ENCODE data around the gene BAX. TPM values are rescaled to one million over a fixed set of nuclear protein-coding genes. Genes with fewer than 3 reads are reported as not detected.
A peak's percentile ranks its signal among the peaks of the same experiment; 100 is the strongest.

The BAX gene
- total and polyA plus RNA-seq, 9 of the 15 experiments (the other 6 are each of a cell fraction or from before 2014, with no cell fraction given), result 3.2 to 95.4 (median 44.5) TPM

GRCh38 chr19:48967346-48968178, 12.9 kb downstream of the BAX start (continued):
- TF ChIP-seq ATF3 (IDR thresholded peaks at IDR 0.05), result peak; percentile 54; the same call in 1 of the 2 replicates
- 0 out of 2 replicates have a peak, but pooled peaks have one; percentile 11 for TF ChIP-seq ATF3 (CRISPR knock-in tag; conservative IDR thresholded peaks at IDR 0.05)
- peak; percentile 74; the same call in 1 of the 2 replicates for TF ChIP-seq STAT6 (CRISPR knock-in tag; IDR thresholded peaks at IDR 0.05)
- TF ChIP-seq CHD2 (IDR thresholded peaks at IDR 0.05; ENCODE audit: low read depth, low read length), result peak; percentile 40
- TF ChIP-seq HEY1 (CRISPR knock-in tag; IDR thresholded peaks at IDR 0.05; ENCODE audit: borderline replicate concordance), result 0 out of 2 replicates have a peak, but pooled peaks have one; percentile 75
- peak; percentile 44 for TF ChIP-seq SP1 (CRISPR knock-in tag; IDR thresholded peaks at IDR 0.05)
- TF ChIP-seq ZNF583 (CRISPR knock-in tag; IDR thresholded peaks at IDR 0.05), result no peak
- TF ChIP-seq CBFB (CRISPR knock-in tag; IDR thresholded peaks at IDR 0.05), result no peak
- TF ChIP-seq KDM5B (IDR thresholded peaks at IDR 0.05; ENCODE audit: insufficient replicate concordance, low read depth, low read length), result peak; percentile 97
- 0 out of 2 replicates have a peak, but pooled peaks have one; percentile 39 for TF ChIP-seq HMG20A (CRISPR knock-in tag; conservative IDR thresholded peaks at IDR 0.05)
- TF ChIP-seq PTBP1 (IDR thresholded peaks at IDR 0.05; ENCODE audit: low read depth, low read length), result 0 out of 2 replicates have a peak, but pooled peaks have one; percentile 30
- TF ChIP-seq ZNF830 (CRISPR knock-in tag; IDR thresholded peaks at IDR 0.05), result no peak; the same call in 1 of the 2 replicates
- peak; percentile 96 for TF ChIP-seq ILF3 (IDR thresholded peaks at IDR 0.05; ENCODE audit: borderline replicate concordance)
- TF ChIP-seq ATF1 (CRISPR knock-in tag; IDR thresholded peaks at IDR 0.05), result no peak
- peak; percentile 50 for TF ChIP-seq ATF1 (tag; IDR thresholded peaks at IDR 0.05)
- TF ChIP-seq POLR2A (conservative IDR thresholded peaks at IDR 0.05), result peak; percentile 94
- peak; percentile 63 to 74; a peak in 3 of 4 replicates for TF ChIP-seq TEAD1 (CRISPR knock-in tag; IDR thresholded peaks at IDR 0.05)
- peak; percentile 41 for TF ChIP-seq HDAC3 (IDR thresholded peaks at IDR 0.05; ENCODE audit: borderline replicate concordance, partially characterized antibody)
- TF ChIP-seq BACH1 (tag; IDR thresholded peaks at IDR 0.05), result peak; percentile 78
- TF ChIP-seq ZNF639 (CRISPR knock-in tag; conservative IDR thresholded peaks at IDR 0.05 in 1 of 2, IDR thresholded peaks at IDR 0.05 in 1 of 2), result 0 out of 4 replicates have a peak, but pooled peaks of 1 of the 2 experiments have one; percentile 5
- TF ChIP-seq WHSC1 (IDR thresholded peaks at IDR 0.05; ENCODE audit: low read length), result no peak
- peak; percentile 58 for TF ChIP-seq TFE3 (CRISPR knock-in tag; IDR thresholded peaks at IDR 0.05)
